ENCODE data around the gene PERCC1.

DNA sequence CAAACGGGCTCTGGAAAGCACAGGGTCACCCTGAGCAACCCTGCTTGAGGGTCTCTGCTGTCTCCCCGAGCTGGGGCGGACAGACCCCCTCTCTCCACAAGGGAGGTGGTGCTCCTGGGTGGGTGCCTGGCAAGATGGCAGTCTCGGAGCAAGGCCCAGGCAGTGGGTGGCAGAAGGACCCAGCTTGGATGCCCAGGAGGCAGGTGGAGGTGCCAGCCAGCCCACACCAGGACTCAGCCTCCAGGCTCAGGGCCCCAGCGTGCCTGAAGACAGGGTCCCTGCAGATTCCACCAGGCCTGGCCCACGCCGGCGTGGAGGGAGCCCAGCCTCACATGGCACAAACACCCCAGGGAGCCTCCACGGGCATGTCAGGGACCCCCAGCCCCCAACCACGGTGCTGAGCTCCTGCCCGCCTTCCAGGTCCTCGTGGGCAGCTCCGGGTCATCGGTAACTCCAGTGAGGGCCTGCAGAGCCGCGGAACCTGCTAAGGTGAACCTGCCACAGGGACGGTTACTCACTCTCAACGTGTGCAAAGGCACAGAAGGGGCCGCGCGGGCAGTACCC, 37.2 kb upstream of the PERCC1 start:
- TF ChIP-seq, protein P1, sequence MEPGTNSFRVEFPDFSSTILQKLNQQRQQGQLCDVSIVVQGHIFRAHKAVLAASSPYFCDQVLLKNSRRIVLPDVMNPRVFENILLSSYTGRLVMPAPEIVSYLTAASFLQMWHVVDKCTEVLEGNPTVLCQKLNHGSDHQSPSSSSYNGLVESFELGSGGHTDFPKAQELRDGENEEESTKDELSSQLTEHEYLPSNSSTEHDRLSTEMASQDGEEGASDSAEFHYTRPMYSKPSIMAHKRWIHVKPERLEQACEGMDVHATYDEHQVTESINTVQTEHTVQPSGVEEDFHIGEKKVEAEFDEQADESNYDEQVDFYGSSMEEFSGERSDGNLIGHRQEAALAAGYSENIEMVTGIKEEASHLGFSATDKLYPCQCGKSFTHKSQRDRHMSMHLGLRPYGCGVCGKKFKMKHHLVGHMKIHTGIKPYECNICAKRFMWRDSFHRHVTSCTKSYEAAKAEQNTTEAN (CRISPR knock-in tag; IDR thresholded peaks at IDR 0.05): no peak
- TF ChIP-seq CTCF (IDR thresholded peaks at IDR 0.05): no peak
